Aorta (tissue), 5 donors: ENCODE data around the gene OR10H1. TPM values are rescaled to one million over a fixed set of nuclear protein-coding genes. Genes with fewer than 3 reads are reported as not detected.
"Not testable (repeated sequence)": the region's sequence is repeated elsewhere in the genome, so short reads cannot be mapped to it uniquely, and the experiment has no call there.

Experiments used
- ATAC-seq: fragments of 200-7000 bp; cut with Tn5 transposase; one replicate; pipeline ENCODE4 v1.9.1; 2022; ENCODE audit warnings: moderate library complexity; ENCODE audit not compliant: low FRiP score
- DNase-seq, 2 donors: peaks; one replicate each; pipeline ENCODE4 v3.0.0-alpha.2; 2020
- H3K27ac ChIP-seq, 2 donors: one replicate each; pipeline ENCODE4 v1.5.1; 2013; ENCODE audit warnings: low read length in 2 of 2, mild to moderate bottlenecking in 2 of 2, moderate library complexity in 2 of 2, control low read depth in 1 of 2, inconsistent platforms in 1 of 2, low read depth in 1 of 2
- H3K27me3 ChIP-seq, 2 donors: one replicate each; pipeline ENCODE4 v1.6.1; 2013; ENCODE audit warnings: control low read depth in 1 of 2, low read length in 1 of 2, mild to moderate bottlenecking in 1 of 2, moderate library complexity in 1 of 2; ENCODE audit not compliant: insufficient read depth in 2 of 2, control insufficient read depth in 1 of 2
- H3K36me3 ChIP-seq, 2 donors: one replicate each; pipeline ENCODE4 v1.6.1; 2013; ENCODE audit warnings: control low read depth in 1 of 2, low read length in 1 of 2, mild to moderate bottlenecking in 1 of 2; ENCODE audit not compliant: insufficient read depth in 2 of 2, control insufficient read depth in 1 of 2
- H3K4me1 ChIP-seq, 2 donors: one replicate each; pipeline ENCODE4 v1.6.1; 2013; ENCODE audit warnings: low read length in 2 of 2, control low read depth in 1 of 2, mild to moderate bottlenecking in 1 of 2, moderate library complexity in 1 of 2; ENCODE audit not compliant: insufficient read depth in 2 of 2, control insufficient read depth in 1 of 2
- H3K4me3 ChIP-seq, 2 donors: one replicate each; pipeline ENCODE4 v1.5.1; 2013; ENCODE audit warnings: low read length in 2 of 2, control low read depth in 1 of 2, mild to moderate bottlenecking in 1 of 2
- H3K9me3 ChIP-seq: one replicate; pipeline ENCODE4 v1.6.1; 2013; ENCODE audit warnings: mild to moderate bottlenecking, low read length; ENCODE audit not compliant: control insufficient read depth
- WGBS, 2 donors: extraction: QIAGEN DNeasy Blood & Tissue Kit; methylation state at CpG; one replicate each; pipeline ENCODE4 v1.1.7; 2013; 5-methylcytosine and 5-hydroxymethylcytosine counted together
- intact Hi-C, 2 donors: fragments of 100-400 bp; cut with DNase I; formaldehyde crosslinking; loops; one replicate each; pipeline versions ENCODE4 v1.14.2 to v1.15.0; 2022
- polyA plus RNA-seq, 2 donors: library from polyadenylated mRNA; stranded (reverse); fragments of 200-250 nt; gene quantifications; one replicate each; pipeline ENCODE4 v1.2.3, GENCODE V29; 2013
- total RNA-seq, 2 donors: library from RNA; stranded (reverse); fragmentation: NEBNext Ultra II Directional; extraction: Animal tissue kit (Norgen Biotek cat#: 25700); gene quantifications; one replicate each; pipeline ENCODE4 v1.2.1, GENCODE V29; 2021
- donor health status: healthy with polysubstance abuse.
- donor health status: Bipolar disorder and iron deficiency.
- donor health status: DM: no; HTN: no; CAD: no.
- donor health status: DM: no; HTN: no; CAD: no.
- donor health status: DM: yes; HTN: yes; CAD: no.

The OR10H1 gene
- total and polyA plus RNA-seq, 4 donors = 0.10 TPM; not detected in 3

DNA sequence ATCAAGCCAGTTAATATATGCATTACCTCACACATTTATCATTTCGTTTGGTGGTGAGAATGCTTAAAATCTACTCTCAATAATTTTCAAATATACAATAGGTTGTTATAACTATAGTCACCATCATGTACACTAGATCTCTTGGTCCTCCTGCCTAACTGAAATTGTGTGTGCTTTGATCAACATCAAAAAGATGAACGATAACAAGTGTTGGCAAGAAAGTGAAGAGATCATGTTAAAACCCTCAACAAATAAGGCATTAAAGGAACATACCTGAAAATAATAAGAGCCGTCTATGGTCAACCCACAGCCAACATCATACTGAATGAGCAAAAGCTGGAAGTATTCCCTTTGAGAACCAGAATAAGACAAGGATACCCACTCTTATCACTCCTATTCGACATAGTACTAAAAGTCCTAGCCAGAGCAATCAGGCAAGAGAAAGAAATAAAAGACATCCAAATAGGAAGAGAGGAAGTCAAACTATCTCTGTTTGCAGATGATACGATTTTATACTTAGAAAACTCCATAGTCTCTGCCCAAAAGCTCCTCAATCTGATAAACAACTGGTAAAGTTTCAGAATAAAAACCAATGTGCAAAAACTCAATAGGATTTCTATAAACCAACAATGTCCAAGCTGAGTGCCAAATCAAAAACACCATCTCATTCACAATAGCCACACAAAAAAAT is 27.9 kb upstream of the OR10H1 start:
- no peaks in the 10 kb centered on the region for H3K36me3 ChIP-seq
- 56 to 64% methylated on average over 5 of the region's 5 CpGs for WGBS, 2 donors
- no peaks in the 10 kb centered on the region for H3K4me1 ChIP-seq
- H3K4me3 ChIP-seq = no peak overlapping the region
- DNase-seq (no peak), ATAC-seq (no peak)
- no peak overlapping the region for H3K27ac ChIP-seq
- intact Hi-C loops = no loop called here
- peaks cover 0 to 2% of the 10 kb centered on the region in 2 donors for H3K27me3 ChIP-seq
- no peaks in the 10 kb centered on the region for H3K9me3 ChIP-seq

- DNase-seq = no peak
- 58 to 60% methylated on average over 11 of the region's 11 CpGs for WGBS, 2 donors
- intact Hi-C loops = no loop called here
These were observed 26.6 kb upstream of the OR10H1 start for GRCh38 chr19:15841875-15842569.

GRCh38 chr19:15840833-15841232 is 25.4 kb upstream of the OR10H1 start:
- intact Hi-C loops = no loop called here
- Histone ChIP-seq H3K4me3 (no peak overlapping the region), H3K9me3 (no peaks in the 10 kb centered on the region), H3K36me3 (no peaks in the 10 kb centered on the region), H3K27ac (no peak overlapping the region), H3K4me1 (no peaks in the 10 kb centered on the region), H3K27me3 (no peaks in the 10 kb centered on the region)
- no peak for ATAC-seq
- WGBS, 2 donors = 71 to 76% methylated on average over 2 of the region's 2 CpGs
- DNase-seq = no peak

More at GRCh38 chr19:15841875-15842569, 26.6 kb upstream of the OR10H1 start:
- ATAC-seq = no peak
- Histone ChIP-seq H3K4me1 (no peaks in the 10 kb centered on the region), H3K4me3 (no peak overlapping the region), H3K9me3 (no peaks in the 10 kb centered on the region), H3K36me3 (no peaks in the 10 kb centered on the region), H3K27ac (no peak overlapping the region), H3K27me3 (no peaks in the 10 kb centered on the region)

- H3K27ac ChIP-seq, intact Hi-C loops, ATAC-seq, H3K9me3 ChIP-seq, DNase-seq, H3K27me3 ChIP-seq, H3K36me3 ChIP-seq, H3K4me3 ChIP-seq, H3K4me1 ChIP-seq: not testable (repeated sequence)
- 42 to 58% methylated on average over 4 of the region's 4 CpGs for WGBS, 2 donors
These were observed 24.4 kb upstream of the OR10H1 start for GRCh38 chr19:15839888-15840287.

DNA sequence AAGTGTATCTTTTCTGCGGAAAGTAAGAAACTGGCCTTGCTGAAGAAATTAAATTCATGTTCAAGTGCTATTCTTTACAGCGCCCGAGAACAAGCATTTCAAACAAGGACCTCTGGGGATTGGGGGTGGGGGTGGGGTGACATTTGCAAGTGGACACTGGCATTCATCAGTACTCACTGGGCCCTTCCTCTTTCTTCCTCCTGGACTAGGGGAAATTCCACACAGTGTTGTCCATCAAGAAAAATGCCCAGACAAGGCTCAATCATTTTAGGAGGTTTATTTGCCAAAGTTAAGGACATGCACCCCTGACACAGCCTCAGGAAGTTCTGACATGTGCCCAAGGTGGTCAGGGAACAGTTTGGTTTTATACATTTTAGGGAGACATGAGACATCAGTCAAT is 22.9 kb upstream of the OR10H1 start:
- DNase-seq = no peak
- WGBS, 2 donors = 95 to 97% methylated on average over 3 of the region's 3 CpGs
- Histone ChIP-seq H3K27ac (no peak overlapping the region), H3K4me1 (no peaks in the 10 kb centered on the region), H3K4me3 (no peak overlapping the region), H3K9me3 (no peaks in the 10 kb centered on the region), H3K36me3 (no peaks in the 10 kb centered on the region), H3K27me3 (no peaks in the 10 kb centered on the region)
- intact Hi-C loops = no loop called here
- ATAC-seq = no peak

- H3K9me3 ChIP-seq = no peaks in the 10 kb centered on the region
- ATAC-seq = no peak
- no peaks in the 10 kb centered on the region for H3K36me3 ChIP-seq
- intact Hi-C loops = loop anchor here in 1 of 2 donors (2.0 kb wide), 1 partner anchor 348 kb away; the partner anchor contains the start of gene FAM32A
- peak overlapping the region; percentile 27 to 42 for H3K4me3 ChIP-seq
- 1% methylated on average over 9 of the region's 9 CpGs for WGBS, 2 donors
- no peak for DNase-seq
- peak overlapping the region in 1 of 2 donors; percentile 48 for H3K27ac ChIP-seq
- H3K4me1 ChIP-seq = no peaks in the 10 kb centered on the region
- no peaks in the 10 kb centered on the region for H3K27me3 ChIP-seq
These were observed 21.8 kb upstream of the OR10H1 start for GRCh38 chr19:15837221-15837731.

DNA sequence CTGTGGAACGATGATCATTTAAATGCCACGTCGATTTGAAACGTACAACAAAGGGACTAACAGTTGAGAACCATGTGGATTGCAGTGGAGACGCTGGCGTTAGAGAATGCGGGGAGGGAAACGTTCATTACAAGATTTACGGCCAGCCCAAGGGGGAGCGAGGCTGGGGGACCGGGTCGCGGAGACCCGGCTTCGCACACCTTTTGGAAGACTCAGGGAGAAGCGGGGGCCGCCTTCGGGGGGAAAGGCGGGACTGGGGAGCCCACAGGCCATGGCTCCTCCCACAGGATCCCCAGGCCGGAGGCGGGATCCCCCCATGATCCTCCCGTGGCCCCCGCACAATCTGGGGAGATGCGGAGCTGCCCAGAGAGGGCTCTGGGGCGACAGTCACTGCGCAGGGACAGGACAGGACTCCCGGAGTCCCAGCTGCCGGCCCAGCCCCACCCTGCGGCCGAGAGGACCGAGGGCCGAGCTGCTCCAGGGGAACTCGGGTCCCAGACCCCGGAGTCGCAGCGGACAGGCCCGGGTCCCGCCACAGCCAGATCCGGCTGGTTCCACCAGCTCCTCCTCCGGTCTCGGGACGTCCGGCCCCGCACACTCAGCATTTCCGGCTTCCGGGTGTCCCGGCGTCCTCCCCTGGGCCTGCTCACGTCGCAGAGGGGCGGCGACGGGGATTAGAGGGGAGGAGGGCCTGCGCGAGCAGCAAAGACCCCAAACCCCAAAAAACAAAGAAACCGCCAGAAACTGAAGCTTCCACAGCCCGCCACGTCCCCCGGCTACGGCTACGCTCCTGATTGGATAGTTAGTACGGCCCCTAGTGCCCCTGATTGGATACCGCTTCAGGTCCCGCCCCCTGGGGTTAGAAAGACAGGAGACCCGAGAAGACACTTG is 21.1 kb upstream of the OR10H1 start:
- Histone ChIP-seq H3K36me3 (no peaks in the 10 kb centered on the region), H3K27ac (peak overlapping the region; percentile 57 to 84), H3K27me3 (no peaks in the 10 kb centered on the region), H3K4me3 (peak overlapping the region; percentile 39 to 42), H3K4me1 (no peaks in the 10 kb centered on the region), H3K9me3 (no peaks in the 10 kb centered on the region)
- ATAC-seq (peak; percentile 99), DNase-seq (peak; percentile 97 to 98)
- 0% methylated on average over 60 to 65 of the region's 65 CpGs for WGBS, 2 donors
- intact Hi-C loops = loop anchor here in 1 of 2 donors (2.0 kb wide), 1 partner anchor 348 kb away; the partner anchor contains the start of gene FAM32A

- 44 to 46% methylated on average over 11 of the region's 11 CpGs for WGBS, 2 donors
- not testable (repeated sequence) for H3K27me3 ChIP-seq, ATAC-seq
These were observed 20.3 kb upstream of the OR10H1 start for GRCh38 chr19:15835565-15836329.

More at GRCh38 chr19:15835565-15836329, 20.3 kb upstream of the OR10H1 start:
- not testable (repeated sequence) for H3K9me3 ChIP-seq, DNase-seq, H3K4me1 ChIP-seq, H3K36me3 ChIP-seq
- intact Hi-C loops = loop anchor here in 1 of 2 donors (2.0 kb wide), 1 partner anchor 349 kb away; the partner anchor contains the start of gene FAM32A
- Histone ChIP-seq H3K27ac (peak overlapping the region in 1 of 2 donors; percentile 84), H3K4me3 (peak overlapping the region; percentile 39 to 42)
